HG02981 (cell line): ENCODE data around the gene POLA1.
"Not testable (repeated sequence)": the region's sequence is repeated elsewhere in the genome, so short reads cannot be mapped to it uniquely, and the experiment has no call there.

ENCODE experiments used
- ATAC-seq: cut with Tn5 transposase; IDR thresholded peaks from one replicate; pipeline ENCODE4 v1.9.1; 2021; ENCODE audit warnings: mild to moderate bottlenecking, moderate library complexity; ENCODE audit not compliant: unreplicated experiment

The POLA1 gene

GRCh38 chrX:24796204-24796603 lies 102.5 kb downstream of the POLA1 start:
- no peak for ATAC-seq

GRCh38 chrX:24799078-24799477 lies 105.4 kb downstream of the POLA1 start:
- no peak for ATAC-seq

GRCh38 chrX:24799565-24799964 lies 105.8 kb downstream of the POLA1 start:
- ATAC-seq = no peak

- no peak for ATAC-seq
Observed at GRCh38 chrX:24805201-24805600, 111.5 kb downstream of the POLA1 start.

- ATAC-seq = not testable (repeated sequence)
Observed at GRCh38 chrX:24819807-24820206, 126.1 kb downstream of the POLA1 start.

- no peak for ATAC-seq
Observed at GRCh38 chrX:24828147-24828546, 134.4 kb downstream of the POLA1 start.

GRCh38 chrX:24828600-24828999 lies 134.9 kb downstream of the POLA1 start:
- no peak for ATAC-seq

- no peak for ATAC-seq
Observed at GRCh38 chrX:24833695-24834094, 140.0 kb downstream of the POLA1 start.

- ATAC-seq = no peak
Observed at GRCh38 chrX:24837966-24838365, 144.2 kb downstream of the POLA1 start.

- ATAC-seq = no peak
Observed at GRCh38 chrX:24838629-24839028, 144.9 kb downstream of the POLA1 start.

- no peak for ATAC-seq
Observed at GRCh38 chrX:24839331-24839730, 145.6 kb downstream of the POLA1 start.

GRCh38 chrX:24842486-24842885 lies 148.8 kb downstream of the POLA1 start:
- no peak for ATAC-seq

- no peak for ATAC-seq
Observed at GRCh38 chrX:24846550-24847150, 152.9 kb downstream of the POLA1 start.

- ATAC-seq = no peak
Observed at GRCh38 chrX:24851289-24851688, 157.6 kb downstream of the POLA1 start.

GRCh38 chrX:24851780-24852179 lies 158.1 kb downstream of the POLA1 start:
- ATAC-seq = no peak

- ATAC-seq = no peak
Observed at GRCh38 chrX:24858004-24858746, 164.5 kb downstream of the POLA1 start.

GRCh38 chrX:24859211-24859841 lies 165.6 kb downstream of the POLA1 start:
- ATAC-seq = no peak

GRCh38 chrX:24860140-24860539 lies 166.4 kb downstream of the POLA1 start:
- ATAC-seq = no peak

- no peak for ATAC-seq
Observed at GRCh38 chrX:24862343-24862742, 168.6 kb downstream of the POLA1 start.

GRCh38 chrX:24863779-24864178 lies 170.1 kb downstream of the POLA1 start:
- not testable (repeated sequence) for ATAC-seq

- ATAC-seq = no peak
Observed at GRCh38 chrX:24870143-24870542, 176.4 kb downstream of the POLA1 start.

GRCh38 chrX:24874604-24875247 lies 181.0 kb downstream of the POLA1 start:
- ATAC-seq = no peak
